IMR-90 (cell line): ENCODE measurements around the gene HMGB2.

Experiments used
- BHLHE40 ChIP-seq: fragments of 150-350 bp; IDR thresholded peaks from 2 replicates; pipeline ENCODE4 v1.6.1; 2016; ENCODE audit warnings: mild to moderate bottlenecking, low read depth, low read length
- CEBPB ChIP-seq: IDR thresholded peaks from 2 replicates; pipeline ENCODE4 v1.6.1; 2012; ENCODE audit warnings: low read depth, low read length, improper control_type of control experiment
- MAFK ChIP-seq: IDR thresholded peaks from 2 replicates; pipeline ENCODE4 v1.6.1; 2012; ENCODE audit warnings: low read depth, low read length, improper control_type of control experiment
- MAZ ChIP-seq: IDR thresholded peaks from 2 replicates; pipeline ENCODE4 v1.6.1; 2012; ENCODE audit warnings: low read depth, mild to moderate bottlenecking, low read length, improper control_type of control experiment, moderate library complexity, borderline replicate concordance
- POLR2A ChIP-seq: IDR thresholded peaks from 2 replicates; pipeline ENCODE4 v1.6.1; 2012; ENCODE audit warnings: mild to moderate bottlenecking, low read depth, low read length
- RFX5 ChIP-seq: IDR thresholded peaks from 2 replicates; pipeline ENCODE4 v1.8.0; 2012; ENCODE audit warnings: low read depth, mild to moderate bottlenecking, low read length, moderate library complexity
- TF ChIP-seq, protein P1 (sequence below): conservative IDR thresholded peaks from 2 replicates; pipeline ENCODE4 v1.5.1; 2012; ENCODE audit warnings: mild to moderate bottlenecking, low read depth, low read length, improper control_type of control experiment
- TF ChIP-seq, protein P2 (sequence below): fragments of 150-350 bp; IDR thresholded peaks from 2 replicates; pipeline ENCODE4 v1.6.1; 2017; ENCODE audit warnings: mild to moderate bottlenecking, antibody characterized with exemption, low read length, low read depth

DNA sequence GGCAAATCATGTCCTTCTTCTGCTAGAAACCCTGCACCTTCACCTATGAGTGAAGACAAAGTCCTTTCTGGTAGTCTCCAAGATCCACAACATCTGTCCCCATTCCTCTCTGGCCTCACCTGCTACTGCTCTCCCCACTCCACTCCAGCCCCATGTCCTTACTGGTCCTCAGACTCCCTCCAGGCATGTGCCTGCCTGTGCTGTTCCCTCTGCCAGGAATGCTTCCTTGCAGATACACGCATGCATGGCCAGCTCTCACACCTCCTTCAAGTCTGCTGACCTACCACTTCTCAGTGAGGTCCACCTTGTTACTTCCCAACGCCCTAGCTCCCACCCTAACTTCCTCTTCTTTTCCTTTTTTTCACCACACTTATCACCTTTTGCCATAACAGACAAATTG lies 18.1 kb downstream of the HMGB2 start:
- no peak for TF ChIP-seq RFX5
- TF ChIP-seq BHLHE40, result no peak
- TF ChIP-seq, protein P1, sequence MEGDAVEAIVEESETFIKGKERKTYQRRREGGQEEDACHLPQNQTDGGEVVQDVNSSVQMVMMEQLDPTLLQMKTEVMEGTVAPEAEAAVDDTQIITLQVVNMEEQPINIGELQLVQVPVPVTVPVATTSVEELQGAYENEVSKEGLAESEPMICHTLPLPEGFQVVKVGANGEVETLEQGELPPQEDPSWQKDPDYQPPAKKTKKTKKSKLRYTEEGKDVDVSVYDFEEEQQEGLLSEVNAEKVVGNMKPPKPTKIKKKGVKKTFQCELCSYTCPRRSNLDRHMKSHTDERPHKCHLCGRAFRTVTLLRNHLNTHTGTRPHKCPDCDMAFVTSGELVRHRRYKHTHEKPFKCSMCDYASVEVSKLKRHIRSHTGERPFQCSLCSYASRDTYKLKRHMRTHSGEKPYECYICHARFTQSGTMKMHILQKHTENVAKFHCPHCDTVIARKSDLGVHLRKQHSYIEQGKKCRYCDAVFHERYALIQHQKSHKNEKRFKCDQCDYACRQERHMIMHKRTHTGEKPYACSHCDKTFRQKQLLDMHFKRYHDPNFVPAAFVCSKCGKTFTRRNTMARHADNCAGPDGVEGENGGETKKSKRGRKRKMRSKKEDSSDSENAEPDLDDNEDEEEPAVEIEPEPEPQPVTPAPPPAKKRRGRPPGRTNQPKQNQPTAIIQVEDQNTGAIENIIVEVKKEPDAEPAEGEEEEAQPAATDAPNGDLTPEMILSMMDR, result no peak
- no peak for TF ChIP-seq POLR2A
- no peak for TF ChIP-seq MAFK
- no peak for TF ChIP-seq CEBPB
- no peak for TF ChIP-seq MAZ
- TF ChIP-seq, protein P2, sequence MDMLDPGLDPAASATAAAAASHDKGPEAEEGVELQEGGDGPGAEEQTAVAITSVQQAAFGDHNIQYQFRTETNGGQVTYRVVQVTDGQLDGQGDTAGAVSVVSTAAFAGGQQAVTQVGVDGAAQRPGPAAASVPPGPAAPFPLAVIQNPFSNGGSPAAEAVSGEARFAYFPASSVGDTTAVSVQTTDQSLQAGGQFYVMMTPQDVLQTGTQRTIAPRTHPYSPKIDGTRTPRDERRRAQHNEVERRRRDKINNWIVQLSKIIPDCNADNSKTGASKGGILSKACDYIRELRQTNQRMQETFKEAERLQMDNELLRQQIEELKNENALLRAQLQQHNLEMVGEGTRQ, result no peak
